CD14-positive monocyte (primary cell): ENCODE measurements around the gene EPB41L4B. TPM values are rescaled to one million over a fixed set of nuclear protein-coding genes. Genes with fewer than 3 reads are reported as not detected.

Experiments used
- DNase-seq, 3 donors: peaks; one replicate each; pipeline ENCODE4 v3.0.0-alpha.2; 2011 to 2022
- H2AFZ ChIP-seq: 2 replicates; pipeline ENCODE4 v1.6.0; 2012; ENCODE audit warnings: mild to moderate bottlenecking, low read depth, low read length, inconsistent platforms; ENCODE audit not compliant: insufficient read depth, poor library complexity, severe bottlenecking
- H3K27ac ChIP-seq, 2 donors: 1 replicate in 1 of 2; 2 replicates in 1 of 2; pipeline ENCODE4 v1.5.1; 2012 to 2013; ENCODE audit warnings: low read length in 2 of 2, control low read depth in 1 of 2, inconsistent platforms in 1 of 2, low read depth in 1 of 2, mild to moderate bottlenecking in 1 of 2
- H3K27me3 ChIP-seq, 2 donors: one replicate each; pipeline versions ENCODE4 v1.6.0 to v1.6.1; 2011 to 2013; ENCODE audit warnings: low read length in 2 of 2; ENCODE audit not compliant: control insufficient read depth in 2 of 2, insufficient read depth in 2 of 2
- H3K36me3 ChIP-seq, 2 donors: replicated peaks in 1 of 2; 1 replicate in 1 of 2; 2 replicates in 1 of 2; pipeline versions ENCODE4 v1.5.1 to v1.6.1; 2012 to 2013; ENCODE audit warnings: low read length in 2 of 2, control low read depth in 1 of 2, inconsistent platforms in 1 of 2, mild to moderate bottlenecking in 1 of 2; ENCODE audit not compliant: insufficient read depth in 2 of 2, control insufficient read depth in 1 of 2
- H3K4me1 ChIP-seq, 2 donors: 1 replicate in 1 of 2; 2 replicates in 1 of 2; pipeline versions ENCODE4 v1.5.1 to v1.6.1; 2012 to 2013; ENCODE audit warnings: low read length in 2 of 2, control low read depth in 1 of 2, inconsistent platforms in 1 of 2, mild to moderate bottlenecking in 1 of 2, moderate library complexity in 1 of 2; ENCODE audit not compliant: insufficient read depth in 2 of 2, control insufficient read depth in 1 of 2
- H3K4me2 ChIP-seq: replicated peaks from 2 replicates; pipeline ENCODE3; 2012; ENCODE audit warnings: low read length, moderate library complexity, mild to moderate bottlenecking; ENCODE audit not compliant: poor library complexity, severe bottlenecking; ENCODE audit errors: extremely low read depth
- H3K4me3 ChIP-seq, 3 experiments: fragments of 200-600 bp in 1 of 3; sonication (generic) in 1 of 3; replicated peaks in 1 of 3; 1 replicate in 2 of 3; 2 replicates in 1 of 3; pipeline ENCODE4 v1.5.1; 2011 to 2013; ENCODE audit warnings: low read length in 3 of 3, mild to moderate bottlenecking in 3 of 3, control low read depth in 2 of 3, low read depth in 2 of 3, inconsistent platforms in 1 of 3, moderate library complexity in 1 of 3
- H3K79me2 ChIP-seq: 2 replicates; pipeline ENCODE4 v1.6.0; 2012; ENCODE audit warnings: mild to moderate bottlenecking, control low read depth, inconsistent platforms, low read length, moderate library complexity; ENCODE audit not compliant: insufficient read depth
- H3K9ac ChIP-seq: 2 replicates; pipeline ENCODE4 v1.6.0; 2017; ENCODE audit warnings: low read length, mild to moderate bottlenecking; ENCODE audit not compliant: insufficient read depth, poor library complexity, severe bottlenecking
- H3K9me3 ChIP-seq, 2 donors: replicated peaks in 1 of 2; 1 replicate in 1 of 2; 2 replicates in 1 of 2; pipeline versions ENCODE4 v1.5.1 to v1.6.1; 2012 to 2013; ENCODE audit warnings: low read length in 2 of 2, control low read depth in 1 of 2; ENCODE audit not compliant: control insufficient read depth in 1 of 2, insufficient read depth in 1 of 2
- H4K20me1 ChIP-seq: 2 replicates; pipeline ENCODE4 v1.6.0; 2012; ENCODE audit warnings: mild to moderate bottlenecking, low read length, control low read depth, moderate library complexity; ENCODE audit not compliant: insufficient read depth
- H3K27ac Mint-ChIP-seq, 7 donors: one replicate each; pipeline ENCODE4 v1.8.0; 2020; ENCODE audit warnings: mild to moderate bottlenecking in 7 of 7, mixed read lengths in 7 of 7, moderate library complexity in 6 of 7, inconsistent platforms in 2 of 7
- H3K27me3 Mint-ChIP-seq, 3 donors: one replicate each; pipeline ENCODE4 v1.8.0; 2021 to 2022; ENCODE audit warnings: low read depth in 3 of 3, mild to moderate bottlenecking in 3 of 3, mixed read lengths in 3 of 3, moderate library complexity in 3 of 3, inconsistent platforms in 1 of 3
- H3K36me3 Mint-ChIP-seq, 2 donors: one replicate each; pipeline ENCODE4 v1.8.0; 2020; ENCODE audit warnings: mixed read lengths in 2 of 2, inconsistent platforms in 1 of 2, mild to moderate bottlenecking in 1 of 2
- H3K4me1 Mint-ChIP-seq: one replicate; pipeline ENCODE4 v1.8.0; 2020; ENCODE audit warnings: mild to moderate bottlenecking, mixed read lengths
- H3K4me3 Mint-ChIP-seq, 2 donors: one replicate each; pipeline ENCODE4 v1.8.0; 2020; ENCODE audit warnings: mild to moderate bottlenecking in 2 of 2, mixed read lengths in 2 of 2, moderate library complexity in 1 of 2
- H3K9me3 Mint-ChIP-seq, 7 donors: one replicate each; pipeline ENCODE4 v1.8.0; 2020 to 2022; ENCODE audit warnings: mixed read lengths in 7 of 7, mild to moderate bottlenecking in 6 of 7, moderate library complexity in 6 of 7, inconsistent platforms in 2 of 7
- CTCF ChIP-seq: fragments of 200-600 bp; IDR thresholded peaks from one replicate; pipeline ENCODE4 v1.8.0; 2022; ENCODE audit warnings: antibody characterized with exemption, mild to moderate bottlenecking
- WGBS: methylation state at CpG from one replicate; pipeline ENCODE4 v1.1.5; 2013; ENCODE audit warnings: missing lambda C conversion rate; ENCODE audit not compliant: insufficient coverage; 5-methylcytosine and 5-hydroxymethylcytosine counted together
- intact Hi-C, 2 donors: fragments of 100-400 bp; cut with micrococcal nuclease; formaldehyde crosslinking; loops; one replicate each; pipeline versions ENCODE4 v1.15.0 to v1.15.1; 2023
- polyA plus RNA-seq, 3 donors: library from polyadenylated mRNA; depleted of rRNA in 1 of 3; unstranded in 2 of 3; stranded (reverse) in 1 of 3; fragments of 300-500 nt in 2 of 3; fragments of >200 nt in 1 of 3; fragmentation: Illumina TruSeq in 2 of 3; gene quantifications; 1 replicate in 2 of 3; 2 replicates in 1 of 3; pipeline ENCODE4 v1.2.3, GENCODE V29; 2012 to 2021

EPB41L4B gene
- polyA plus RNA-seq, 3 donors, result not detected

- H3K79me2 ChIP-seq, result no peaks in the 10 kb centered on the region
- Mint-ChIP-seq H3K4me1 (peaks cover 3% of the 10 kb centered on the region), H3K27me3 (peaks cover 37 to 47% (median 40%) of the 10 kb centered on the region in 3 donors), H3K4me3 (no peak overlapping the region), H3K27ac (no peak overlapping the region), H3K36me3 (no peaks in the 10 kb centered on the region), H3K9me3 (peaks cover 0 to 5% (median 4%) of the 10 kb centered on the region in 7 donors)
- H3K27me3 ChIP-seq, result peaks cover 33 to 36% of the 10 kb centered on the region in 2 donors
- H3K4me2 ChIP-seq, result no peak overlapping the region
- H2AFZ ChIP-seq, result no peak overlapping the region
- H4K20me1 ChIP-seq, result no peaks in the 10 kb centered on the region
- intact Hi-C loops, result no loop called here
- no peak overlapping the region for H3K4me3 ChIP-seq
- no peak for DNase-seq
- H3K36me3 ChIP-seq, result no peaks in the 10 kb centered on the region
- TF ChIP-seq CTCF, result no peak
- no peak overlapping the region for H3K27ac ChIP-seq
- H3K9me3 ChIP-seq, result no peaks in the 10 kb centered on the region
- peaks cover 0 to under 1% of the 10 kb centered on the region in 2 donors for H3K4me1 ChIP-seq
- H3K9ac ChIP-seq, result no peak overlapping the region
Measured at GRCh38 chr9:109325089-109325488, 4.2 kb upstream of the EPB41L4B start.

DNA sequence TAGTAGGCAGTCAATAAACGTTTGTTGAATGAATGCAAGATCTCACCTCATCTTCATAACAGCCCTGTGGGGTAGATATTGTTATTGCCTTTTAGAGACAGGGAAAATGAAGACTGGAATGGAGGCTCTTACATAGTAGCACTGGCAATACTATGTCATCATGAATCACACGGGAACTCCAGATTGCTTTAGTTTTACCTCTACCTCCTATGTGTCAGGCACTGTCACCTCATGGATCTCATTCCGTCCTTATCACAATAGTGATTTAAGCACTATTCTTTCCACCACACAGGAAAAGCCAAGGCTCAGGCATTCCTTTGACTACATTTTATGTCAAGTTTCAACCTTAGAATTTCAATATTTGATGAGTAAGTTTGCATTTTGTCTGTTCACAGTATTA is 2.9 kb upstream of the EPB41L4B start:
- H3K27ac ChIP-seq, result no peak overlapping the region
- Mint-ChIP-seq H3K27ac (no peak overlapping the region), H3K27me3 (peaks cover 42 to 57% (median 50%) of the 10 kb centered on the region in 3 donors), H3K9me3 (peaks cover 0 to 8% (median 4%) of the 10 kb centered on the region in 7 donors), H3K4me3 (no peak overlapping the region), H3K4me1 (peaks cover 8% of the 10 kb centered on the region), H3K36me3 (peaks cover 0 to 2% of the 10 kb centered on the region in 2 donors)
- H3K36me3 ChIP-seq, result no peaks in the 10 kb centered on the region
- H2AFZ ChIP-seq, result no peak overlapping the region
- no peak for DNase-seq
- H3K4me2 ChIP-seq, result no peak overlapping the region
- H4K20me1 ChIP-seq, result no peaks in the 10 kb centered on the region
- no peaks in the 10 kb centered on the region for H3K79me2 ChIP-seq
- H3K9me3 ChIP-seq, result peaks cover 0 to 5% of the 10 kb centered on the region in 2 donors
- intact Hi-C loops, result no loop called here
- H3K4me1 ChIP-seq, result peaks cover 0 to 8% of the 10 kb centered on the region in 2 donors
- WGBS, result no CpG with 5 or more reads among the region's 3 CpGs
- H3K9ac ChIP-seq, result no peak overlapping the region
- H3K27me3 ChIP-seq, result peaks cover 46 to 48% of the 10 kb centered on the region in 2 donors
- TF ChIP-seq CTCF, result no peak
- H3K4me3 ChIP-seq, result no peak overlapping the region
